Neural cell (in vitro differentiated cells): ENCODE results near the gene TUBB3. TPM values are rescaled to one million over a fixed set of nuclear protein-coding genes. Genes with fewer than 3 reads are reported as not detected.

Experiments used
- H2AFZ ChIP-seq: fragments of 200-600, 300-800 bp; sonication (generic), shearing (Covaris generic); 2 replicates; pipeline ENCODE4 v1.6.0; 2014; ENCODE audit warnings: low read depth, mild to moderate bottlenecking, antibody characterized with exemption, low read length, moderate library complexity
- H3F3A ChIP-seq: fragments of 200-600 bp; shearing (Covaris generic); 2 replicates; pipeline ENCODE4 v1.6.1; 2016; ENCODE audit warnings: mild to moderate bottlenecking, moderate library complexity, mixed read lengths, antibody characterized with exemption, low read length; ENCODE audit not compliant: insufficient read depth, poor library complexity, severe bottlenecking
- H3K27ac ChIP-seq: fragments of 200-600, 300-800 bp; sonication (generic), shearing (Covaris generic); 2 replicates; pipeline ENCODE4 v1.5.1; 2014; ENCODE audit warnings: mild to moderate bottlenecking, low read length, moderate library complexity
- H3K27me3 ChIP-seq: fragments of 300-800, 200-600 bp; sonication (generic), shearing (Covaris generic); 2 replicates; pipeline ENCODE4 v1.6.0; 2014; ENCODE audit warnings: mild to moderate bottlenecking, low read depth, low read length, moderate library complexity; ENCODE audit not compliant: insufficient read depth
- H3K36me3 ChIP-seq: fragments of 300-800, 200-600 bp; sonication (generic), shearing (Covaris generic); 2 replicates; pipeline ENCODE4 v1.5.1; 2014; ENCODE audit warnings: mild to moderate bottlenecking, antibody characterized with exemption, low read length, moderate library complexity; ENCODE audit not compliant: insufficient read depth
- H3K4me2 ChIP-seq: fragments of 300-800, 200-600 bp; sonication (generic), shearing (Covaris generic); 2 replicates; pipeline ENCODE4 v1.6.0; 2014; ENCODE audit warnings: mild to moderate bottlenecking, low read length
- H3K4me3 ChIP-seq: fragments of 300-800, 200-600 bp; sonication (generic), shearing (Covaris generic); 2 replicates; pipeline ENCODE4 v1.5.1; 2014; ENCODE audit warnings: mild to moderate bottlenecking, low read length, moderate library complexity
- H3K79me2 ChIP-seq: fragments of 200-600 bp; shearing (Covaris generic); replicated peaks from 2 replicates; pipeline ENCODE4 v1.6.0; 2014; ENCODE audit warnings: mild to moderate bottlenecking, low read length, moderate library complexity; ENCODE audit not compliant: insufficient read depth
- H3K9ac ChIP-seq: fragments of 300-800, 200-600 bp; sonication (generic), shearing (Covaris generic); 2 replicates; pipeline ENCODE4 v1.6.1; 2016; ENCODE audit warnings: mild to moderate bottlenecking, low read length, mixed read lengths
- H3K9me2 ChIP-seq: fragments of 200-600 bp; shearing (Covaris generic); 2 replicates; pipeline ENCODE4 v1.6.1; 2016; ENCODE audit warnings: mild to moderate bottlenecking, low read length, mixed read lengths; ENCODE audit not compliant: insufficient read depth
- H3K9me3 ChIP-seq: fragments of 200-600, 300-800 bp; sonication (generic), shearing (Covaris generic); 2 replicates; pipeline ENCODE4 v1.6.1; 2016; ENCODE audit warnings: mild to moderate bottlenecking, mixed run types, low read length, moderate library complexity, mixed read lengths
- H4K20me1 ChIP-seq: fragments of 200-600 bp; shearing (Covaris generic); 2 replicates; pipeline ENCODE4 v1.6.1; 2016; ENCODE audit warnings: mild to moderate bottlenecking, mixed run types; ENCODE audit not compliant: insufficient read depth
- EP300 ChIP-seq: fragments of 450-650 bp; conservative IDR thresholded peaks from 2 replicates; pipeline ENCODE4 v1.6.1; 2014; ENCODE audit warnings: antibody characterized with exemption, mild to moderate bottlenecking, moderate library complexity; ENCODE audit not compliant: poor library complexity, severe bottlenecking
- EZH2 ChIP-seq: fragments of 200-600, 300-800 bp; shearing (Covaris generic), sonication (generic); IDR thresholded peaks from 2 replicates; pipeline ENCODE4 v1.6.1; 2014; ENCODE audit warnings: antibody characterized with exemption, low read length, borderline replicate concordance, mild to moderate bottlenecking; ENCODE audit not compliant: insufficient read depth, poor library complexity, severe bottlenecking
- MXI1 ChIP-seq: fragments of 450-650 bp; conservative IDR thresholded peaks from 2 replicates; pipeline ENCODE4 v1.6.1; 2014; ENCODE audit warnings: antibody characterized with exemption, mild to moderate bottlenecking; ENCODE audit not compliant: poor library complexity, severe bottlenecking
- POLR2AphosphoS5 ChIP-seq: IDR thresholded peaks from 2 replicates; pipeline ENCODE4 v1.6.1; 2012
- RAD21 ChIP-seq: fragments of 450-650 bp; conservative IDR thresholded peaks from 2 replicates; pipeline ENCODE4 v1.6.1; 2014; ENCODE audit warnings: antibody characterized with exemption, mild to moderate bottlenecking, moderate library complexity
- REST ChIP-seq: IDR thresholded peaks from 2 replicates; pipeline ENCODE4 v1.6.1; 2012; ENCODE audit warnings: borderline replicate concordance
- SMC3 ChIP-seq: fragments of 450-650 bp; conservative IDR thresholded peaks from 2 replicates; pipeline ENCODE4 v1.6.1; 2014; ENCODE audit warnings: antibody characterized with exemption, mild to moderate bottlenecking, moderate library complexity; ENCODE audit not compliant: poor library complexity
- TAF1 ChIP-seq: IDR thresholded peaks from 2 replicates; pipeline ENCODE4 v1.6.1; 2012; ENCODE audit warnings: low read depth
- polyA plus RNA-seq: library from polyadenylated mRNA; depleted of rRNA; stranded (reverse); fragments of >200 nt; gene quantifications from 2 replicates; pipeline ENCODE4 v1.2.3, GENCODE V29; 2014
- TF ChIP-seq, protein P1 (sequence below): fragments of 450-650 bp; IDR thresholded peaks from 2 replicates; pipeline ENCODE4 v1.5.1; 2014; ENCODE audit warnings: antibody characterized with exemption, mild to moderate bottlenecking, moderate library complexity; ENCODE audit not compliant: poor library complexity, severe bottlenecking

The TUBB3 gene
- polyA plus RNA-seq, 1 donor from 2014 or later: 2,442 TPM

- Histone ChIP-seq H3K4me2 (peak overlapping the region; percentile 71), H3K9me3 (no peaks in the 10 kb centered on the region), H3K4me3 (peak overlapping the region; percentile 98), H3K79me2 (peaks cover 38% of the 10 kb centered on the region), H4K20me1 (no peaks in the 10 kb centered on the region), H3K9ac (peak overlapping the region; percentile 96), H3K36me3 (peaks cover 7% of the 10 kb centered on the region), H3F3A (no peaks in the 10 kb centered on the region), H3K27ac (peak overlapping the region; percentile 87), H3K9me2 (no peaks in the 10 kb centered on the region), H2AFZ (peak overlapping the region; percentile 99), H3K27me3 (no peaks in the 10 kb centered on the region)
- TF ChIP-seq EP300: no peak
Observed at GRCh38 chr16:89973235-89973634, 50.1 kb downstream of the TUBB3 start.

DNA sequence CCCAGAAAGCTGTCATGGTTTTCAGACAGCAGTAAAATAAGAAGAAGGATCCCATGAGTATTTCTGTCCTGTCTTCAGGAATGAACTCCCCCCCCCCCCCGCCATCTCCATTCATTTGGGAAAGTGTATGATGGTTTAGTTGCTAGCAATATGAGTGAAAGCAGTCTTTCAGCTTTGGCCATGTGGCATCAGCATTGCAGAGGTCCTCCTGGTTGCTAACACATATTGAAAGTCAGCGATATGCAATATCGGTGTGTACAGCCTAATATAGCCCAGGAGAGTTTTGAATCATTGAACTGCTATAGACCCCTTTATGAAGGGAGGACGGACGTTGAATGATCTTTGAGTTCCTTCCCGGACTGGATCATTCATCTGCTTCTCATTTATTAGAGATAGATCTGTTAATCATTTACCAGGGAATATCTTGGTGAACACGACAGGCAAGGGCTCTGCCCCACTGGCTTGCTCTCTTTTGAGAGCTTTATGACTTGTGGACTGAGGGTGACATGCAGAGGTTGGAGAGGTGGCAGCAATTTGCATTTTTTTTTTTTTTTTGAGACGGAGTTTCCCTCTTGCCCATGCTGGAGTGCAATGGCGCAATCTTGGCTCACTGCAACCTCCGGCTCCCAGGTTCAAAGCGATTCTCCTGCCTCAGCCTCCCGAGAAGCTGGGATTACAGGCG is 50.7 kb downstream of the TUBB3 start:
- Histone ChIP-seq H3K9me2 (no peaks in the 10 kb centered on the region), H3K9ac (peak overlapping the region; percentile 96)

More for the DNA sequence above, 50.7 kb downstream of the TUBB3 start:
- Histone ChIP-seq H3K36me3 (peaks cover 7% of the 10 kb centered on the region), H3K27me3 (no peaks in the 10 kb centered on the region), H3K4me2 (peak overlapping the region; percentile 71), H3K4me3 (peak overlapping the region; percentile 98), H3K9me3 (no peaks in the 10 kb centered on the region), H2AFZ (no peak overlapping the region), H4K20me1 (no peaks in the 10 kb centered on the region), H3K27ac (no peak overlapping the region), H3K79me2 (peaks cover 38% of the 10 kb centered on the region), H3F3A (no peaks in the 10 kb centered on the region)
- TF ChIP-seq REST (no peak), EZH2 (no peak), POLR2AphosphoS5 (no peak), TAF1 (no peak), MXI1 (no peak), SMC3 (no peak), RAD21 (no peak), EP300 (no peak)
- TF ChIP-seq, protein P1, sequence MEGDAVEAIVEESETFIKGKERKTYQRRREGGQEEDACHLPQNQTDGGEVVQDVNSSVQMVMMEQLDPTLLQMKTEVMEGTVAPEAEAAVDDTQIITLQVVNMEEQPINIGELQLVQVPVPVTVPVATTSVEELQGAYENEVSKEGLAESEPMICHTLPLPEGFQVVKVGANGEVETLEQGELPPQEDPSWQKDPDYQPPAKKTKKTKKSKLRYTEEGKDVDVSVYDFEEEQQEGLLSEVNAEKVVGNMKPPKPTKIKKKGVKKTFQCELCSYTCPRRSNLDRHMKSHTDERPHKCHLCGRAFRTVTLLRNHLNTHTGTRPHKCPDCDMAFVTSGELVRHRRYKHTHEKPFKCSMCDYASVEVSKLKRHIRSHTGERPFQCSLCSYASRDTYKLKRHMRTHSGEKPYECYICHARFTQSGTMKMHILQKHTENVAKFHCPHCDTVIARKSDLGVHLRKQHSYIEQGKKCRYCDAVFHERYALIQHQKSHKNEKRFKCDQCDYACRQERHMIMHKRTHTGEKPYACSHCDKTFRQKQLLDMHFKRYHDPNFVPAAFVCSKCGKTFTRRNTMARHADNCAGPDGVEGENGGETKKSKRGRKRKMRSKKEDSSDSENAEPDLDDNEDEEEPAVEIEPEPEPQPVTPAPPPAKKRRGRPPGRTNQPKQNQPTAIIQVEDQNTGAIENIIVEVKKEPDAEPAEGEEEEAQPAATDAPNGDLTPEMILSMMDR: no peak
